H7 (cell line): ENCODE measurements around the gene ZCCHC4. TPM values are rescaled to one million over a fixed set of nuclear protein-coding genes. Genes with fewer than 3 reads are reported as not detected.
"Not testable (repeated sequence)": the region's sequence is repeated elsewhere in the genome, so short reads cannot be mapped to it uniquely, and the experiment has no call there.

Experiments
- DNase-seq: peaks from one replicate; pipeline ENCODE4 v3.0.0; 2012
- H3K27me3 ChIP-seq: 2 replicates; pipeline ENCODE4 v1.6.0; 2011; ENCODE audit warnings: mild to moderate bottlenecking, low read length; ENCODE audit not compliant: control insufficient read depth, insufficient read depth
- H3K36me3 ChIP-seq: replicated peaks from 2 replicates; pipeline ENCODE4 v1.5.1; 2011; ENCODE audit warnings: low read length; ENCODE audit not compliant: control insufficient read depth, insufficient read depth
- H3K4me3 ChIP-seq: 2 replicates; pipeline ENCODE4 v1.5.1; 2011; ENCODE audit warnings: low read depth, mild to moderate bottlenecking, control low read depth, low read length, moderate library complexity; ENCODE audit not compliant: insufficient read depth
- total RNA-seq: library from RNA; depleted of rRNA; stranded (reverse); fragments of >200 nt; shearing (Covaris generic); gene quantifications from 2 replicates; pipeline ENCODE4 v1.2.3, GENCODE V29; 2014

Gene ZCCHC4
- total RNA-seq, 1 experiment from 2014 or later: 12.4 TPM

GRCh38 chr4:25347971-25348370 lies 35.4 kb downstream of the ZCCHC4 start:
- H3K36me3 ChIP-seq: no peaks in the 10 kb centered on the region

GRCh38 chr4:25350561-25350960 lies 38.0 kb downstream of the ZCCHC4 start:
- Histone ChIP-seq H3K4me3 (no peak overlapping the region), H3K27me3 (no peaks in the 10 kb centered on the region), H3K36me3 (no peaks in the 10 kb centered on the region)
- no peak for DNase-seq

More at GRCh38 chr4:25347971-25348370, 35.4 kb downstream of the ZCCHC4 start:
- DNase-seq: no peak
- H3K4me3 ChIP-seq: no peak overlapping the region
- H3K27me3 ChIP-seq: no peaks in the 10 kb centered on the region

- Histone ChIP-seq H3K4me3 (no peak overlapping the region), H3K27me3 (no peaks in the 10 kb centered on the region), H3K36me3 (no peaks in the 10 kb centered on the region; the same call in 1 of the 2 replicates)
- no peak for DNase-seq
Measured at GRCh38 chr4:25351777-25352416, 39.3 kb downstream of the ZCCHC4 start.

GRCh38 chr4:25356068-25356467 lies 43.5 kb downstream of the ZCCHC4 start:
- Histone ChIP-seq H3K27me3 (no peaks in the 10 kb centered on the region), H3K36me3 (no peaks in the 10 kb centered on the region; the same call in 1 of the 2 replicates), H3K4me3 (no peak overlapping the region)
- no peak for DNase-seq

GRCh38 chr4:25358515-25359275 lies 46.1 kb downstream of the ZCCHC4 start:
- DNase-seq: no peak
- no peak overlapping the region for H3K4me3 ChIP-seq
- no peaks in the 10 kb centered on the region; the same call in 1 of the 2 replicates for H3K36me3 ChIP-seq
- H3K27me3 ChIP-seq: no peaks in the 10 kb centered on the region

- DNase-seq: no peak
- Histone ChIP-seq H3K4me3 (no peak overlapping the region), H3K27me3 (no peaks in the 10 kb centered on the region), H3K36me3 (no peaks in the 10 kb centered on the region)
Measured at GRCh38 chr4:25361253-25361652, 48.7 kb downstream of the ZCCHC4 start.

DNA sequence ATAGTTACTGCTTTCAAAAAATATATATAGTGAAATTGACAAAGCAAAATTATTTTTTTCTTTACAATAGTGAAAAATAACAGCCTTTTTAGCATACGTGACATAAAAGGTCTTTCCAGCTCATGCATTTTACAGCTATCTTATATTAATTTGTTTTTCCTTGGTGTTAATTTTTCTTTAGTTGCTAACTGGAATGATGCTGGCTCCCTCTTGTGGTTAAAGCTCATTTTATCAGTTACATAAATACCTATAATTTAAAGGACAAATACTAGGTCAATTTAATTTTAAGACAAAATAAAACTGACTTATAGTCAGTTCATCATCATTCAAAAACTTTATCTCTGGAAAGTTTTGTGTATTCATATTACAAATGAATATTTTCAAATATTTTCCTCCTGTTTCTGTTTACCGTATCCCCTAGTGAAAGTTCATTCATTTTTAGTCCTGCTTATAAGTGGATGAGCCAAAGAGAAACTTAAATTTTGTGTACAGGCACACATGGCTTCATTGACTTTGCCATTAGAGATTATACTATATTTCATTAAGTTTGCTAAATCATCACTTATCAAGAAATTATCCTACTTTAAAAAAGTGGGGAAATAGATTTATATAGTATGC lies 54.5 kb downstream of the ZCCHC4 start:
- no peaks in the 10 kb centered on the region for H3K27me3 ChIP-seq
- DNase-seq: peak; percentile 23
- no peak overlapping the region for H3K4me3 ChIP-seq
- no peaks in the 10 kb centered on the region for H3K36me3 ChIP-seq

GRCh38 chr4:25367877-25368276 lies 55.3 kb downstream of the ZCCHC4 start:
- no peak for DNase-seq
- Histone ChIP-seq H3K4me3 (no peak overlapping the region), H3K36me3 (no peaks in the 10 kb centered on the region), H3K27me3 (no peaks in the 10 kb centered on the region)

GRCh38 chr4:25368315-25368714 lies 55.7 kb downstream of the ZCCHC4 start:
- no peak overlapping the region for H3K4me3 ChIP-seq
- DNase-seq: no peak
- H3K36me3 ChIP-seq: no peaks in the 10 kb centered on the region
- H3K27me3 ChIP-seq: no peaks in the 10 kb centered on the region

GRCh38 chr4:25370242-25370641 lies 57.7 kb downstream of the ZCCHC4 start:
- no peak for DNase-seq
- Histone ChIP-seq H3K36me3 (no peaks in the 10 kb centered on the region), H3K4me3 (no peak overlapping the region), H3K27me3 (no peaks in the 10 kb centered on the region)

DNA sequence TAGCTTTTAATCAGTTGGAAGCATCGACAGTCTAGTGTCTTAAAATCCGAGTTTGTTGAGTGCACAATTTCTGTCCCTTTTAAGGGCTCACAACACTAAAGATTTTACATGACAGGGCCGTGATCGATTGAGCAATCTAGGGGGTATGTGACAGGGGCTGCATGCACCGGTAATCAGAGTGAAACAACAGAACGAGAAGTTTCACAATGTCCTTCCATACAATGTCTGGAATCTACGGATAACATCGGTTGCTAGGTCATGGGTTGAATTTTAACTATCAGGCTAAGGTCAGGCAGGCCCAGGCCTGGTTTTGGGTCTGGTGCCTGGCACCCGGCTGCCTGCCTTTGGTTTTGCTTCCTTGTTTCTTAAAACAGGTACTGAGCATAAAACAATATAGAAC lies 60.0 kb downstream of the ZCCHC4 start:
- H3K36me3 ChIP-seq, H3K27me3 ChIP-seq, H3K4me3 ChIP-seq, DNase-seq: not testable (repeated sequence)

- Histone ChIP-seq H3K27me3 (no peaks in the 10 kb centered on the region), H3K36me3 (peaks cover 4% of the 10 kb centered on the region), H3K4me3 (peak within 1 kb of the TSS; percentile 89)
- peak; percentile 99 for DNase-seq
Measured at GRCh38 chr4:25376754-25377571, 64.4 kb downstream of the ZCCHC4 start, which contains the start of gene ANAPC4. Gene ANAPC4, plus strand, starts transcription at chr4:25377263. Its CDS starts 165 bp downstream, at chr4:25377428.

- H3K4me3 ChIP-seq: peak overlapping the region; percentile 89
- peaks cover 4% of the 10 kb centered on the region for H3K36me3 ChIP-seq
- DNase-seq: peak; percentile 16
- no peaks in the 10 kb centered on the region for H3K27me3 ChIP-seq
Measured at GRCh38 chr4:25377572-25378436, 65.2 kb downstream of the ZCCHC4 start.

- Histone ChIP-seq H3K4me3 (no peak overlapping the region), H3K36me3 (peaks cover 4% of the 10 kb centered on the region), H3K27me3 (no peaks in the 10 kb centered on the region)
- peak; percentile 29 for DNase-seq
Measured at GRCh38 chr4:25378437-25378743, 65.8 kb downstream of the ZCCHC4 start.
